HG02623 (cell line): Measurements from ENCODE around the gene LMBR1.
"Not testable (repeated sequence)": the region's sequence is repeated elsewhere in the genome, so short reads cannot be mapped to it uniquely, and the experiment has no call there.

ENCODE experiments used
- ATAC-seq: cut with Tn5 transposase; IDR thresholded peaks from one replicate; pipeline ENCODE4 v1.9.1; 2021; ENCODE audit warnings: moderate library complexity; ENCODE audit not compliant: unreplicated experiment

Gene LMBR1

GRCh38 chr7:156701787-156702186 lies 191.2 kb downstream of the LMBR1 start:
- ATAC-seq, result not testable (repeated sequence)

- ATAC-seq, result not testable (repeated sequence)
Measured at GRCh38 chr7:156698512-156698911, 194.5 kb downstream of the LMBR1 start.

GRCh38 chr7:156697283-156697682 lies 195.7 kb downstream of the LMBR1 start:
- not testable (repeated sequence) for ATAC-seq

GRCh38 chr7:156693627-156694026 lies 199.4 kb downstream of the LMBR1 start:
- ATAC-seq, result no peak

- ATAC-seq, result no peak
Measured at GRCh38 chr7:156692849-156693248, 200.1 kb downstream of the LMBR1 start.

- no peak for ATAC-seq
Measured at GRCh38 chr7:156691764-156692163, 201.2 kb downstream of the LMBR1 start.

- ATAC-seq, result no peak
Measured at GRCh38 chr7:156684661-156685060, 208.3 kb downstream of the LMBR1 start.

- no peak for ATAC-seq
Measured at GRCh38 chr7:156684251-156684650, 208.7 kb downstream of the LMBR1 start.

GRCh38 chr7:156682928-156683327 lies 210.1 kb downstream of the LMBR1 start:
- ATAC-seq, result no peak

- ATAC-seq, result no peak
Measured at GRCh38 chr7:156680281-156680680, 212.7 kb downstream of the LMBR1 start.

- no peak for ATAC-seq
Measured at GRCh38 chr7:156677374-156678054, 215.5 kb downstream of the LMBR1 start.

GRCh38 chr7:156676263-156676662 lies 216.7 kb downstream of the LMBR1 start:
- no peak for ATAC-seq

GRCh38 chr7:156675721-156676120 lies 217.3 kb downstream of the LMBR1 start:
- no peak for ATAC-seq

- no peak for ATAC-seq
Measured at GRCh38 chr7:156673902-156674301, 219.1 kb downstream of the LMBR1 start.

GRCh38 chr7:156673454-156673853 lies 219.5 kb downstream of the LMBR1 start:
- no peak for ATAC-seq

GRCh38 chr7:156669035-156669828 lies 223.8 kb downstream of the LMBR1 start:
- ATAC-seq, result no peak

GRCh38 chr7:156668130-156668741 lies 224.7 kb downstream of the LMBR1 start:
- ATAC-seq, result no peak

- ATAC-seq, result no peak
Measured at GRCh38 chr7:156667110-156667426, 225.9 kb downstream of the LMBR1 start.

GRCh38 chr7:156666368-156667109 lies 226.4 kb downstream of the LMBR1 start:
- no peak for ATAC-seq

- no peak for ATAC-seq
Measured at GRCh38 chr7:156665101-156665500, 227.9 kb downstream of the LMBR1 start.

GRCh38 chr7:156662277-156662676 lies 230.7 kb downstream of the LMBR1 start:
- peak; percentile 52 for ATAC-seq
